Measurements from ENCODE around the gene SYDE2. TPM values are rescaled to one million over a fixed set of nuclear protein-coding genes. Genes with fewer than 3 reads are reported as not detected.

Gene SYDE2
- polyA plus RNA-seq, 1 of the 3 experiments (the other 2 are of a cell fraction): not detected

DNA sequence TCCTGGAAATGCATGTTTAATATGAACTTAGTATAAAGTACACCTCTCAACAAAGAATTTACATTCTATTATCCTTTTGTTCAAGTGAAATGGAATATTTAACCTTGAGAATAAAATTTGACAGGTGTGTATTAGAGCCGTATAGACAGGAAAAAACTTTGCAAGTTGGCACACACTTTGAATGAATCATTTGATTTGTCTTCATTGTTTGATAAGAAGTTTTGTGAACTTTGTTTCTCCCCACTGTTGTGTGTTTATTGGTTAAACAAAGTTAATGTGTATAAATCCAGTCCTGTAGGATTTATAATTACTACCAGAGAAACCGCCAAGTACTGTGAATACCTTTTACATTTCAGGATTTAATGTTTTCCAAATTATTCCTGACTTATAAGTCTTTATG lies 2.0 kb downstream of the SYDE2 start:
- no peak overlapping the region for H3K27ac ChIP-seq (ENCODE audit: low read depth in 2 of 2, low read length in 1 of 2)
- DNase-seq: no peak
- peaks cover 9% of the 10 kb centered on the region for H3F3A ChIP-seq (replicated peaks; ENCODE audit: insufficient read depth)
- no peak overlapping the region for H3K4me2 ChIP-seq
- no peaks in the 10 kb centered on the region for H3K36me3 ChIP-seq (replicated peaks in 1 of 2; ENCODE audit: control insufficient read depth in 1 of 2, insufficient read depth in 2 of 2, low read length in 1 of 2)
- no peak overlapping the region for H3K4me3 ChIP-seq (ENCODE audit: low read depth in 2 of 2, low read length in 1 of 2)
- no peak overlapping the region for H3K9ac ChIP-seq
- ChIA-PET POLR2A (no interaction called here), CTCF (interaction anchor here (1.0 to 4.0 kb wide), 2 partner anchors 22 to 61 kb away, joined by 3 to 13 read pairs; partner anchors contain the start of gene C1orf52)
- H3K9me2 ChIP-seq: no peaks in the 10 kb centered on the region; the same call in 1 of the 2 replicates
- H4K20me1 ChIP-seq (ENCODE audit: insufficient read depth): no peaks in the 10 kb centered on the region
- no peaks in the 10 kb centered on the region for H3K79me2 ChIP-seq (ENCODE audit: insufficient read depth)
- H3K27me3 ChIP-seq (ENCODE audit: insufficient read depth): peaks cover 67% of the 10 kb centered on the region
- TF ChIP-seq GABPA (IDR thresholded peaks at IDR 0.05; ENCODE audit: low read depth): no peak
- TF ChIP-seq, protein P1, sequence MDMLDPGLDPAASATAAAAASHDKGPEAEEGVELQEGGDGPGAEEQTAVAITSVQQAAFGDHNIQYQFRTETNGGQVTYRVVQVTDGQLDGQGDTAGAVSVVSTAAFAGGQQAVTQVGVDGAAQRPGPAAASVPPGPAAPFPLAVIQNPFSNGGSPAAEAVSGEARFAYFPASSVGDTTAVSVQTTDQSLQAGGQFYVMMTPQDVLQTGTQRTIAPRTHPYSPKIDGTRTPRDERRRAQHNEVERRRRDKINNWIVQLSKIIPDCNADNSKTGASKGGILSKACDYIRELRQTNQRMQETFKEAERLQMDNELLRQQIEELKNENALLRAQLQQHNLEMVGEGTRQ (IDR thresholded peaks at IDR 0.05; ENCODE audit: borderline replicate concordance, low read depth, low read length): no peak
- no peak for TF ChIP-seq SMC3 (IDR thresholded peaks at IDR 0.05; ENCODE audit: low read depth, low read length)
- TF ChIP-seq, protein P2, sequence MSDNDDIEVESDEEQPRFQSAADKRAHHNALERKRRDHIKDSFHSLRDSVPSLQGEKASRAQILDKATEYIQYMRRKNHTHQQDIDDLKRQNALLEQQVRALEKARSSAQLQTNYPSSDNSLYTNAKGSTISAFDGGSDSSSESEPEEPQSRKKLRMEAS (IDR thresholded peaks at IDR 0.05; ENCODE audit: low read depth): no peak
- TF ChIP-seq FOSL2 (IDR thresholded peaks at IDR 0.05; ENCODE audit: borderline replicate concordance, low read depth): no peak
- no peak for TF ChIP-seq TEAD4 (IDR thresholded peaks at IDR 0.05; ENCODE audit: borderline replicate concordance, insufficient read depth)
- no peak for TF ChIP-seq GATA2 (CRISPR knock-in tag; IDR thresholded peaks at IDR 0.05)
- TF ChIP-seq, protein P3, sequence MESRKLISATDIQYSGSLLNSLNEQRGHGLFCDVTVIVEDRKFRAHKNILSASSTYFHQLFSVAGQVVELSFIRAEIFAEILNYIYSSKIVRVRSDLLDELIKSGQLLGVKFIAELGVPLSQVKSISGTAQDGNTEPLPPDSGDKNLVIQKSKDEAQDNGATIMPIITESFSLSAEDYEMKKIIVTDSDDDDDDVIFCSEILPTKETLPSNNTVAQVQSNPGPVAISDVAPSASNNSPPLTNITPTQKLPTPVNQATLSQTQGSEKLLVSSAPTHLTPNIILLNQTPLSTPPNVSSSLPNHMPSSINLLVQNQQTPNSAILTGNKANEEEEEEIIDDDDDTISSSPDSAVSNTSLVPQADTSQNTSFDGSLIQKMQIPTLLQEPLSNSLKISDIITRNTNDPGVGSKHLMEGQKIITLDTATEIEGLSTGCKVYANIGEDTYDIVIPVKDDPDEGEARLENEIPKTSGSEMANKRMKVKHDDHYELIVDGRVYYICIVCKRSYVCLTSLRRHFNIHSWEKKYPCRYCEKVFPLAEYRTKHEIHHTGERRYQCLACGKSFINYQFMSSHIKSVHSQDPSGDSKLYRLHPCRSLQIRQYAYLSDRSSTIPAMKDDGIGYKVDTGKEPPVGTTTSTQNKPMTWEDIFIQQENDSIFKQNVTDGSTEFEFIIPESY (IDR thresholded peaks at IDR 0.05; ENCODE audit: borderline replicate concordance, low read depth): no peak
- H3K9me3 ChIP-seq: no peaks in the 10 kb centered on the region
- no peak overlapping the region for H2AFZ ChIP-seq (ENCODE audit: low read depth)
- 8% methylated on average over 2 of the region's 2 CpGs for WGBS (ENCODE audit: low lambda C conversion rate)
- peaks cover 0 to 11% of the 10 kb centered on the region in 2 experiments; a peak in 1 of 4 replicates for H3K4me1 ChIP-seq (ENCODE audit: control insufficient read depth in 1 of 2, insufficient read depth in 2 of 2, low read depth in 1 of 2, low read length in 1 of 2)

DNA sequence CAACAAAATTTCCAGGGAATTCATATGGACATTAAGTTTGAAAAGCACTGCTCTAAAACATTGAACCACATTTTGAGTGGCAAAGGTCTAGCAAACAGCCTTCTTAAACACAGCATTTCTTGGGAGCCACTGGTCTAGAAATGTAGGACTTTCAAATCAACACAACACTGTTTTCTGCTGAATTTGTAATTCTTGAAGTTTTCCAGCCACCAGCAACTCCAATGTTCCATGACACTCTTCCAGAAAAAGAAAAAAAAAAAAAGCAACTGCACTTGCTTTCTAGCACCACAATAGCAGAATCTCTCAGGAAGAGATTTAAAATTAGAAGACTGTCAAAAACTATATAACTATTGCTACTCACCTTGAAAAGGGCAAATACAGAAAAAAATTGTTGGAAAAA lies 4.5 kb downstream of the SYDE2 start:
- Histone ChIP-seq H3K9me3 (no peaks in the 10 kb centered on the region), H4K20me1 (ENCODE audit: insufficient read depth) (no peaks in the 10 kb centered on the region), H3K4me1 (ENCODE audit: control insufficient read depth in 1 of 2, insufficient read depth in 2 of 2, low read depth in 1 of 2, low read length in 1 of 2) (peaks cover 0 to 6% of the 10 kb centered on the region in 2 experiments; a peak in 1 of 4 replicates), H3F3A (replicated peaks; ENCODE audit: insufficient read depth) (peaks cover 9% of the 10 kb centered on the region), H3K9me2 (no peaks in the 10 kb centered on the region; the same call in 1 of the 2 replicates), H3K9ac (no peak overlapping the region), H3K27ac (ENCODE audit: low read depth in 2 of 2, low read length in 1 of 2) (no peak overlapping the region), H3K79me2 (ENCODE audit: insufficient read depth) (no peaks in the 10 kb centered on the region), H2AFZ (ENCODE audit: low read depth) (no peak overlapping the region), H3K27me3 (ENCODE audit: insufficient read depth) (peaks cover 50% of the 10 kb centered on the region), H3K36me3 (replicated peaks in 1 of 2; ENCODE audit: control insufficient read depth in 1 of 2, insufficient read depth in 2 of 2, low read length in 1 of 2) (no peaks in the 10 kb centered on the region), H3K4me2 (no peak overlapping the region), H3K4me3 (ENCODE audit: low read depth in 2 of 2, low read length in 1 of 2) (no peak overlapping the region)
- ChIA-PET POLR2A (no interaction called here), CTCF (no interaction called here)
- DNase-seq: no peak
- TF ChIP-seq MXI1 (IDR thresholded peaks at IDR 0.05; ENCODE audit: low read depth, low read length) (no peak), POLR2AphosphoS5 (IDR thresholded peaks at IDR 0.05; ENCODE audit: low read depth, low read length) (no peak), GATA2 (CRISPR knock-in tag; IDR thresholded peaks at IDR 0.05) (no peak), RAD21 (IDR thresholded peaks at IDR 0.05; ENCODE audit: low read length) (no peak), JUND (IDR thresholded peaks at IDR 0.05) (no peak), FOXM1 (IDR thresholded peaks at IDR 0.05; ENCODE audit: low read depth) (no peak), TCF12 (IDR thresholded peaks at IDR 0.05) (no peak), MEF2A (IDR thresholded peaks at IDR 0.05; ENCODE audit: borderline replicate concordance, low read depth) (no peak)
- TF ChIP-seq, protein P1 (IDR thresholded peaks at IDR 0.05; ENCODE audit: borderline replicate concordance, low read depth, low read length): no peak
- TF ChIP-seq, protein P4, sequence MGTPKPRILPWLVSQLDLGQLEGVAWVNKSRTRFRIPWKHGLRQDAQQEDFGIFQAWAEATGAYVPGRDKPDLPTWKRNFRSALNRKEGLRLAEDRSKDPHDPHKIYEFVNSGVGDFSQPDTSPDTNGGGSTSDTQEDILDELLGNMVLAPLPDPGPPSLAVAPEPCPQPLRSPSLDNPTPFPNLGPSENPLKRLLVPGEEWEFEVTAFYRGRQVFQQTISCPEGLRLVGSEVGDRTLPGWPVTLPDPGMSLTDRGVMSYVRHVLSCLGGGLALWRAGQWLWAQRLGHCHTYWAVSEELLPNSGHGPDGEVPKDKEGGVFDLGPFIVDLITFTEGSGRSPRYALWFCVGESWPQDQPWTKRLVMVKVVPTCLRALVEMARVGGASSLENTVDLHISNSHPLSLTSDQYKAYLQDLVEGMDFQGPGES (IDR thresholded peaks at IDR 0.05; ENCODE audit: low read depth, low read length): no peak
- TF ChIP-seq, protein P5, sequence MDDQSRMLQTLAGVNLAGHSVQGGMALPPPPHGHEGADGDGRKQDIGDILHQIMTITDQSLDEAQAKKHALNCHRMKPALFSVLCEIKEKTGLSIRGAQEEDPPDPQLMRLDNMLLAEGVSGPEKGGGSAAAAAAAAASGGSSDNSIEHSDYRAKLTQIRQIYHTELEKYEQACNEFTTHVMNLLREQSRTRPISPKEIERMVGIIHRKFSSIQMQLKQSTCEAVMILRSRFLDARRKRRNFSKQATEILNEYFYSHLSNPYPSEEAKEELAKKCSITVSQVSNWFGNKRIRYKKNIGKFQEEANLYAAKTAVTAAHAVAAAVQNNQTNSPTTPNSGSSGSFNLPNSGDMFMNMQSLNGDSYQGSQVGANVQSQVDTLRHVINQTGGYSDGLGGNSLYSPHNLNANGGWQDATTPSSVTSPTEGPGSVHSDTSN (IDR thresholded peaks at IDR 0.05): no peak
- TF ChIP-seq, protein P2 (IDR thresholded peaks at IDR 0.05; ENCODE audit: low read depth): no peak
- TF ChIP-seq, protein P6, sequence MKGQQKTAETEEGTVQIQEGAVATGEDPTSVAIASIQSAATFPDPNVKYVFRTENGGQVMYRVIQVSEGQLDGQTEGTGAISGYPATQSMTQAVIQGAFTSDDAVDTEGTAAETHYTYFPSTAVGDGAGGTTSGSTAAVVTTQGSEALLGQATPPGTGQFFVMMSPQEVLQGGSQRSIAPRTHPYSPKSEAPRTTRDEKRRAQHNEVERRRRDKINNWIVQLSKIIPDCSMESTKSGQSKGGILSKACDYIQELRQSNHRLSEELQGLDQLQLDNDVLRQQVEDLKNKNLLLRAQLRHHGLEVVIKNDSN (IDR thresholded peaks at IDR 0.05; ENCODE audit: borderline replicate concordance, low read depth): no peak
